Omental fat pad (tissue), 4 donors: ENCODE results near the gene POGZ. TPM values are rescaled to one million over a fixed set of nuclear protein-coding genes. Genes with fewer than 3 reads are reported as not detected.

Experiments used
- ATAC-seq: fragments of 150-250 bp; one replicate; pipeline ENCODE4 v1.9.1; 2016; ENCODE audit warnings: mild to moderate bottlenecking, moderate library complexity; ENCODE audit not compliant: low FRiP score
- DNase-seq: peaks from one replicate; pipeline ENCODE4 v3.0.0-alpha.2; 2019; ENCODE audit warnings: low spot score
- CTCF ChIP-seq, 3 donors: fragments of 450-650 bp; IDR thresholded peaks; one replicate each; pipeline ENCODE4 v1.5.1; 2016 to 2017; ENCODE audit warnings: antibody characterized with exemption in 3 of 3, mild to moderate bottlenecking in 3 of 3, moderate library complexity in 2 of 3
- total RNA-seq, 4 donors: library from RNA; depleted of rRNA; stranded (reverse); fragments of >200 nt; gene quantifications; one replicate each; pipeline ENCODE4 v1.1.0, GENCODE V29; 2016

POGZ gene
- total RNA-seq, 4 donors from 2014 or later = 32.9 to 60.8 (median 40.1) TPM

GRCh38 chr1:151406176-151406575 lies 53.1 kb downstream of the POGZ start:
- TF ChIP-seq CTCF (IDR thresholded peaks at IDR 0.05) = no peak
- no peak for ATAC-seq
- DNase-seq = no peak

GRCh38 chr1:151405187-151405951 lies 53.9 kb downstream of the POGZ start:
- no peak for TF ChIP-seq CTCF (IDR thresholded peaks at IDR 0.05)
- DNase-seq (no peak), ATAC-seq (no peak)

- no peak for ATAC-seq
- no peak for DNase-seq
- TF ChIP-seq CTCF (IDR thresholded peaks at IDR 0.05) = no peak
Observed at GRCh38 chr1:151403612-151404011, 55.7 kb downstream of the POGZ start.

DNA sequence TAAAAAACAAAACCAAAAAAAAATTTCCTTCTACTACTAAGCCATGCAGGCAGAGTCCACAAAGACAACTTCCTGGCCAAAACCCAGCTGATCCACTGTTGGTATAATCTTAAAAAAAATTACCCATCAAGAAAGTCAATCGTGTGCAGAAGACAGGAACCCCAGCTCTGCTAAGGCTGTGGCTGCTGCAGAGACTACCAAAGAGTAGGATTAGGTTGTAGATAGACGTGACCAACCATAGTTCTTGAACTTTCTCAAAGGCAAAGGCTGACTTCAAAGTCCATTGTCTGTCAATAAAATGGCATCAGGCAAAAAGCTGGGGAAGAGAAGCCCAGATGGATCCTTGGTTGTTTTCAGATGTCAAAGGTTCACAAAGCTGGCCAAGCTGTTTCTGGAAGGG lies 56.5 kb downstream of the POGZ start:
- TF ChIP-seq CTCF (IDR thresholded peaks at IDR 0.05) = no peak
- DNase-seq (no peak), ATAC-seq (no peak)

GRCh38 chr1:151401860-151402259 lies 57.4 kb downstream of the POGZ start:
- no peak for ATAC-seq
- no peak for TF ChIP-seq CTCF (IDR thresholded peaks at IDR 0.05)
- DNase-seq = no peak

- DNase-seq (no peak), ATAC-seq (no peak)
- no peak for TF ChIP-seq CTCF (IDR thresholded peaks at IDR 0.05)
Observed at GRCh38 chr1:151401125-151401788, 58.0 kb downstream of the POGZ start.
